ENCODE measurements around the gene FUBP1. TPM values are rescaled to one million over a fixed set of nuclear protein-coding genes. Genes with fewer than 3 reads are reported as not detected.

FUBP1 gene
- total RNA-seq, 1 donor from 2014 or later: 103 TPM

DNA sequence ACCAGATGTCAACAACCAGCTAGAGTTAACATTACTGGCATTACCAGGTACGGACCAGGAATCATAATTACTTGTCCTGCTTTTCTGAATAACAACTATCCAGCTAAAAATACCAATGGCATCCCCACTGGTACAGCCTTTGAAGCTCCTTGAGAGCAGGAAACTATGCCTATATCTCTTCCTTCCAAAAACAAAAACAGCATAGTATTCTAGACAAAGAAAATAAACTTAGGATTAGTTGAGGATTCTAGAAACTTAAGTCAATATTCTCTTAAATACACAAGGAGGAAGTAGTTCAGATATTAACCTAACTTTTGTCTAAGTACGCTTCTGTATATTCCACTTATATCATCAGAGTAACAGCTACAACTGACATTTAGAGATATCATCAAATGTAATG, 3.0 kb downstream of the FUBP1 start:
- TF ChIP-seq, protein P1, sequence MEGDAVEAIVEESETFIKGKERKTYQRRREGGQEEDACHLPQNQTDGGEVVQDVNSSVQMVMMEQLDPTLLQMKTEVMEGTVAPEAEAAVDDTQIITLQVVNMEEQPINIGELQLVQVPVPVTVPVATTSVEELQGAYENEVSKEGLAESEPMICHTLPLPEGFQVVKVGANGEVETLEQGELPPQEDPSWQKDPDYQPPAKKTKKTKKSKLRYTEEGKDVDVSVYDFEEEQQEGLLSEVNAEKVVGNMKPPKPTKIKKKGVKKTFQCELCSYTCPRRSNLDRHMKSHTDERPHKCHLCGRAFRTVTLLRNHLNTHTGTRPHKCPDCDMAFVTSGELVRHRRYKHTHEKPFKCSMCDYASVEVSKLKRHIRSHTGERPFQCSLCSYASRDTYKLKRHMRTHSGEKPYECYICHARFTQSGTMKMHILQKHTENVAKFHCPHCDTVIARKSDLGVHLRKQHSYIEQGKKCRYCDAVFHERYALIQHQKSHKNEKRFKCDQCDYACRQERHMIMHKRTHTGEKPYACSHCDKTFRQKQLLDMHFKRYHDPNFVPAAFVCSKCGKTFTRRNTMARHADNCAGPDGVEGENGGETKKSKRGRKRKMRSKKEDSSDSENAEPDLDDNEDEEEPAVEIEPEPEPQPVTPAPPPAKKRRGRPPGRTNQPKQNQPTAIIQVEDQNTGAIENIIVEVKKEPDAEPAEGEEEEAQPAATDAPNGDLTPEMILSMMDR (IDR thresholded peaks at IDR 0.05; ENCODE audit: insufficient read depth, low read length, severe bottlenecking): no peak
- FAIRE-seq (no peak), DNase-seq (ENCODE audit: low read depth) (peak; percentile 12)
- H3K4me3 ChIP-seq (ENCODE audit: low read depth, low read length): no peak overlapping the region
- no peaks in the 10 kb centered on the region for H3K27me3 ChIP-seq (ENCODE audit: control insufficient read depth, insufficient read depth, low read length)
- no peaks in the 10 kb centered on the region for H3K36me3 ChIP-seq (ENCODE audit: control insufficient read depth, insufficient read depth, low read length)

DNA sequence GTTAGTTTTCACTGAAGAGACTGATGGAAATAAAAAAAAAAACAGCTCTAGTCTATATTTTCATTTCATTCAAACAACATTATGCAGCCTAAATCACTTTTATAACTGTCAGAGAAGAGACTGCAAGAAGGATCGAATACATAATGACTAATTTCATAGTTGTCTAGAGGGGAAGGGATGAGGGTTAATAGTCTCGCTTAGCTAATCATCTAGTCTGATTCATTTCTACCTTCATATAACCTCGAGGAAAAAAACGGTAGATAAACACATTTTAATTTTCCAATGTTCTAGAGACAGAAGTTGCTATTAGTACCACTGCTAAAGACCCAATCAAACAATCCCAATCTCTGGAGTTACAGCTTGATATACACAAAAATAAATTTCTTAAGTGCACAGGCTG, 3.5 kb downstream of the FUBP1 start:
- TF ChIP-seq, protein P1 (IDR thresholded peaks at IDR 0.05; ENCODE audit: insufficient read depth, low read length, severe bottlenecking): no peak
- DNase-seq (ENCODE audit: low read depth) (peak; percentile 80), FAIRE-seq (no peak)
- no peaks in the 10 kb centered on the region for H3K27me3 ChIP-seq (ENCODE audit: control insufficient read depth, insufficient read depth, low read length)
- no peak overlapping the region for H3K4me3 ChIP-seq (ENCODE audit: low read depth, low read length)
- no peaks in the 10 kb centered on the region for H3K36me3 ChIP-seq (ENCODE audit: control insufficient read depth, insufficient read depth, low read length)

- DNase-seq (ENCODE audit: low read depth) (no peak), FAIRE-seq (no peak)
- Histone ChIP-seq H3K4me3 (ENCODE audit: low read depth, low read length) (no peak overlapping the region), H3K36me3 (ENCODE audit: control insufficient read depth, insufficient read depth, low read length) (peaks cover 3% of the 10 kb centered on the region), H3K27me3 (ENCODE audit: control insufficient read depth, insufficient read depth, low read length) (no peaks in the 10 kb centered on the region)
- TF ChIP-seq, protein P1 (IDR thresholded peaks at IDR 0.05; ENCODE audit: insufficient read depth, low read length, severe bottlenecking): no peak
Measured at GRCh38 chr1:77972080-77972479, 6.8 kb downstream of the FUBP1 start.

GRCh38 chr1:77970192-77970591, 8.7 kb downstream of the FUBP1 start:
- H3K27me3 ChIP-seq (ENCODE audit: control insufficient read depth, insufficient read depth, low read length): no peaks in the 10 kb centered on the region
- H3K36me3 ChIP-seq (ENCODE audit: control insufficient read depth, insufficient read depth, low read length): peaks cover 9% of the 10 kb centered on the region
- H3K4me3 ChIP-seq (ENCODE audit: low read depth, low read length): no peak overlapping the region
- DNase-seq (ENCODE audit: low read depth) (no peak), FAIRE-seq (no peak)
- TF ChIP-seq, protein P1 (IDR thresholded peaks at IDR 0.05; ENCODE audit: insufficient read depth, low read length, severe bottlenecking): no peak

DNA sequence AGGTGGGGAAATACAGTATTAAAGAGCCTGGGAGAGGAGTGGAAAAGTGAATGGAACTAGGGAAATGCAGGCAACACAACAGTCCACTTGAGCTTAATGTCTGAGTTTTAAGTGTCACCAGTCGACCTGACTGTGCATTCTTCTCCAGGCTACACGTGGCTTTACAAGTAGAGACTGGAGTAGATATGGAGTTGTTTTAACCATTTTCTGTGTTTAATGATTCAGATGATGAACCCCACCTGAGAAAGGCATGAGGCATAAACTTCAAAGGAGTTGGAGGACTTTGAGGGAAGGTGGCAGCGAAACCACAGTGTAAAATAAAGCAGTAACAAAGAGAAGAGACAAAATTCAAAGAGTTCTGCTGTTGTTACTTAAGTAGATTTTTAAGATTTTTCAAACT, 12.6 kb downstream of the FUBP1 start:
- TF ChIP-seq, protein P1 (IDR thresholded peaks at IDR 0.05; ENCODE audit: insufficient read depth, low read length, severe bottlenecking): no peak
- H3K27me3 ChIP-seq (ENCODE audit: control insufficient read depth, insufficient read depth, low read length): no peaks in the 10 kb centered on the region
- no peak overlapping the region for H3K4me3 ChIP-seq (ENCODE audit: low read depth, low read length)
- FAIRE-seq: no peak
- no peak for DNase-seq (ENCODE audit: low read depth)
- peaks cover 20% of the 10 kb centered on the region for H3K36me3 ChIP-seq (ENCODE audit: control insufficient read depth, insufficient read depth, low read length)

GRCh38 chr1:77961392-77961791, 17.5 kb downstream of the FUBP1 start:
- no peak overlapping the region for H3K4me3 ChIP-seq (ENCODE audit: low read depth, low read length)
- DNase-seq (ENCODE audit: low read depth) (no peak), FAIRE-seq (no peak)
- peaks cover 30% of the 10 kb centered on the region for H3K36me3 ChIP-seq (ENCODE audit: control insufficient read depth, insufficient read depth, low read length)
- TF ChIP-seq, protein P1 (IDR thresholded peaks at IDR 0.05; ENCODE audit: insufficient read depth, low read length, severe bottlenecking): no peak
- no peaks in the 10 kb centered on the region for H3K27me3 ChIP-seq (ENCODE audit: control insufficient read depth, insufficient read depth, low read length)

Data from bronchial epithelial cell (primary cell).